ENCODE measurements around the gene FAM118B. TPM values are rescaled to one million over a fixed set of nuclear protein-coding genes. Genes with fewer than 3 reads are reported as not detected.
A peak's percentile ranks its signal among the peaks of the same experiment; 100 is the strongest.

Gene FAM118B
- total RNA-seq, 3 donors from 2014 or later = 14.4 to 19.0 (median 18.7) TPM

GRCh38 chr11:126169291-126169690 lies 42.3 kb upstream of the FAM118B start:
- intact Hi-C loops (cut with DNase I; ENCODE audit: low total_unique reads) = no loop called here
- DNase-seq (ENCODE audit: low spot score in 2 of 2) = no peak
- TF ChIP-seq CTCF (IDR thresholded peaks at IDR 0.05) = no peak
- no peak for TF ChIP-seq POLR2A (IDR thresholded peaks at IDR 0.05)
- TF ChIP-seq POLR2AphosphoS5 (IDR thresholded peaks at IDR 0.05) = no peak
- Histone ChIP-seq H3K27ac (no peak overlapping the region), H3K4me1 (no peaks in the 10 kb centered on the region), H3K27me3 (no peaks in the 10 kb centered on the region), H3K36me3 (no peaks in the 10 kb centered on the region), H3K9me3 (no peaks in the 10 kb centered on the region), H3K4me3 (no peak overlapping the region)

- no peak for DNase-seq (ENCODE audit: low spot score in 2 of 2)
- TF ChIP-seq POLR2AphosphoS5 (IDR thresholded peaks at IDR 0.05) (peak in 1 of 3 donors; percentile 23), CTCF (IDR thresholded peaks at IDR 0.05) (no peak)
- Histone ChIP-seq H3K36me3 (no peaks in the 10 kb centered on the region), H3K9me3 (no peaks in the 10 kb centered on the region), H3K4me3 (no peak overlapping the region), H3K27me3 (no peaks in the 10 kb centered on the region), H3K4me1 (no peaks in the 10 kb centered on the region), H3K27ac (peak overlapping the region in 1 of 2 donors; percentile 62)
- intact Hi-C loops (cut with DNase I; ENCODE audit: low total_unique reads) = no loop called here
Observed at GRCh38 chr11:126172596-126173038, 39.0 kb upstream of the FAM118B start.

- Histone ChIP-seq H3K36me3 (no peaks in the 10 kb centered on the region), H3K4me3 (no peak overlapping the region), H3K4me1 (no peaks in the 10 kb centered on the region), H3K27me3 (no peaks in the 10 kb centered on the region), H3K9me3 (no peaks in the 10 kb centered on the region), H3K27ac (peak overlapping the region in 1 of 2 donors; percentile 62)
- TF ChIP-seq CTCF (IDR thresholded peaks at IDR 0.05) (no peak), POLR2AphosphoS5 (IDR thresholded peaks at IDR 0.05) (no peak), POLR2A (IDR thresholded peaks at IDR 0.05) (no peak)
- intact Hi-C loops (cut with DNase I; ENCODE audit: low total_unique reads) = no loop called here
- DNase-seq (ENCODE audit: low spot score in 2 of 2) = no peak
Observed at GRCh38 chr11:126173257-126173656, 38.3 kb upstream of the FAM118B start.

GRCh38 chr11:126174816-126175215 lies 36.8 kb upstream of the FAM118B start:
- intact Hi-C loops (cut with DNase I; ENCODE audit: low total_unique reads) = no loop called here
- no peak for DNase-seq (ENCODE audit: low spot score in 2 of 2)
- Histone ChIP-seq H3K27ac (peak overlapping the region in 1 of 2 donors; percentile 69), H3K4me1 (no peaks in the 10 kb centered on the region), H3K27me3 (no peaks in the 10 kb centered on the region), H3K36me3 (no peaks in the 10 kb centered on the region), H3K9me3 (no peaks in the 10 kb centered on the region), H3K4me3 (no peak overlapping the region)
- TF ChIP-seq POLR2A (IDR thresholded peaks at IDR 0.05) = no peak
- no peak for TF ChIP-seq POLR2AphosphoS5 (IDR thresholded peaks at IDR 0.05)
- TF ChIP-seq CTCF (IDR thresholded peaks at IDR 0.05) = no peak

GRCh38 chr11:126175393-126175792 lies 36.2 kb upstream of the FAM118B start:
- Histone ChIP-seq H3K4me3 (no peak overlapping the region), H3K27ac (peak overlapping the region; percentile 14 to 69), H3K4me1 (no peaks in the 10 kb centered on the region), H3K27me3 (no peaks in the 10 kb centered on the region), H3K36me3 (no peaks in the 10 kb centered on the region), H3K9me3 (peaks cover 1 to 2% of the 10 kb centered on the region in 2 donors)
- peak in 1 of 2 donors; percentile 26 for DNase-seq (ENCODE audit: low spot score in 2 of 2)
- no peak for TF ChIP-seq POLR2A (IDR thresholded peaks at IDR 0.05)
- peak in 1 of 3 donors; percentile 30 for TF ChIP-seq POLR2AphosphoS5 (IDR thresholded peaks at IDR 0.05)
- no peak for TF ChIP-seq CTCF (IDR thresholded peaks at IDR 0.05)
- intact Hi-C loops (cut with DNase I; ENCODE audit: low total_unique reads) = no loop called here
